HG02870 (cell line): ENCODE measurements around the gene NME5.
"Not testable (repeated sequence)": the region's sequence is repeated elsewhere in the genome, so short reads cannot be mapped to it uniquely, and the experiment has no call there.

Source experiments
- ATAC-seq: cut with Tn5 transposase; IDR thresholded peaks from one replicate; pipeline ENCODE4 v1.9.1; 2021; ENCODE audit warnings: mild to moderate bottlenecking, moderate library complexity; ENCODE audit not compliant: unreplicated experiment

Gene NME5, protein sequence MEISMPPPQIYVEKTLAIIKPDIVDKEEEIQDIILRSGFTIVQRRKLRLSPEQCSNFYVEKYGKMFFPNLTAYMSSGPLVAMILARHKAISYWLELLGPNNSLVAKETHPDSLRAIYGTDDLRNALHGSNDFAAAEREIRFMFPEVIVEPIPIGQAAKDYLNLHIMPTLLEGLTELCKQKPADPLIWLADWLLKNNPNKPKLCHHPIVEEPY

DNA sequence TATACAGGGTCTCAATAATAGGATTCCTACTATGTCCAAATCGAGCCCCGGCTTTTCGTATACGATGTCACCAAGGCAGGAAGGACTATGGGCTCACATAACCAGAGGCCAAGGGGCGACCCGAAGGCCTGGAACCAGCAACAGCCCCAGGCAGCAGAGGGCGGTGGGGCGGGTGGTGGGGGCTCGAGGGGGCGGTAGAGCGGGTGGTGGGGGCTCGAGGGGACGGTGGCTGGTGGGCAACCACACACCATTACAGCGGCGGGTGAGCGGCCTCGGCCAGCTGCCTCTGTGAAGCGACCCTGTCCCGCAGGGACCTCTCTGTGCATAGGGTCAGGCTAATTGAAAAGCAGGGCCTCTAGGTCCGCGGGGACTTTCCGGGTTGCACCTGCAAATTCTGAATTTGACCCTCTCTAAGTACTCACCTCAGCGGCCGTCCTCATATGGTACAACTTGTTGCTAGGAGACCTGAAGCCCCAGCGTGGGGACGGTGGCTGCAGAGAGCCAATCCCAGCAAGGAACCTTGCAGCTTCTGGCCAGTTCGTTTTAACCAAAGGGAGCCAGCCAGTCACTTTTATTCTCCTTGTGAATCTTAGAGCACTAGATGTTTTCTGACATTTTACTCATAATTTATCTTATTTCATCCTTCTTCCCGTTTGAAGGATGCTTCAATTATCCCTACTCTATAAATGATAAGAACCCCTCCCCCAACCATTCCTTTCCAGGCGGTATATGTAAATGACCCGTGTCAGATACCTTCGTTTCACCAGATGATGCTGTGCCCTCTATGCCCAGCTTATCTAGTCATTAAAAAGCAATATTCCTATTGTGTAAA is at the start of gene NME5:
Gene NME5 (minus strand): TSS at position 480 of the 832 bp plus-strand sequence. CDS start 648 bp downstream, outside the sequence.
- peak; percentile 57 for ATAC-seq

DNA sequence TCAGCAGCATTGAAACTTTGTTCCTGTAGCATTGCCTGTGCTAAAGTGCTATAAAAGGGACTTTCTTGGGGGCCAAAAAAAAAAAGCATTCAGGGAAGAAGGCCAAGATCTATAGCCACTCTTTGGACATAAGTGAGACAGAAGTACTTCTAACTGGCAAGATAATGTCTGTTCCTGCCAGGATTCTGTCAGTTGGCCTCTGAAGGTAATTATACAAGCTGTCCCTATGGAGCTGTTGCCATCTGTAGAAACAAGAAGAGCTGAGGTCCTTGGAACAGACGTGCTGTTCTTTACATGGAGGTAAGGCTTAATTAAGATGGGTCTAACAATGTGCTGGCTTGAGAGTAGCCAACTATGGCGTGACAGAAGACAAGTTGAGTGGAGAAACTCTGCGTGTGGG is 49.4 kb upstream of the NME5 start:
- ATAC-seq, result no peak

DNA sequence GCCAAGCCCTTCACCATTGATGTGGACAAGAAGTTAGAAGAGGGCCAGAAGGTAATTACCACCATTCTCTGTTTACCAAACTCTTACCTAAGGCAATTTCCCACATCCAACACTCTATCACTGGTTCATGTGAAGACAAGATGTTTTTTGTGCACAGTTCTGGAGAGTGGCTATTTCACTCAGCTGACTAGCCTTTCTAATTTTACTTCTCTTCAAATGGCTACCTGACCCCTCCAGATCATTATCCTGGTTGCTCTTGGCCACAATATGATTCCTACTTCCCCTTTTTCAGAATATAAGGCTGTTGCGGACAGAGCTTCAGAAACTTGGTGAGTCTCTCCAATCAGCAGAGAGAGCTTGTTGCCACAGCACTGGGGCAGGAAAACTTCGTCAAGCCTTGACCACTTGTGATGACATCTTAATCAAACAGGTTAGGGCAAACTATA is 46.8 kb upstream of the NME5 start:
- peak; percentile 78 for ATAC-seq

DNA sequence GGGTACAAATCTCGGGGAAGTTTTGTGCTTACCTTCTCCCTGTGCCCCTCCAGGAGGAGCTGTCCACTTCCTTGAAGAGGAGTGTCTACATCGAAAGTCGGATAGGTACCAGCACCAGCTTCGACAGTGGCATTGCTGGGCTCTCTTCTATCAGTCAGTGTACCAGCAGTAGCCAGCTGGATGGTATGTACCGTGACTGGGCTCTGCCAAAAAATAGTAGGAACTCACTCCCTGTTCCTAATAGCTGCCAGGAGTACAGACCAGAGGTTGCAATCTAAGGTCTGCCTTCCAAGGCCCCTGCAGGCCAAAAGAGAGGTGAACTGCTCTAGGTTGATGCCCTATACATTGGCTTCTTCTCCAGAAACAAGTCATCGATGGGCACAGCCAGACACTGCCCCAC is 43.6 kb upstream of the NME5 start:
- ATAC-seq, result no peak

DNA sequence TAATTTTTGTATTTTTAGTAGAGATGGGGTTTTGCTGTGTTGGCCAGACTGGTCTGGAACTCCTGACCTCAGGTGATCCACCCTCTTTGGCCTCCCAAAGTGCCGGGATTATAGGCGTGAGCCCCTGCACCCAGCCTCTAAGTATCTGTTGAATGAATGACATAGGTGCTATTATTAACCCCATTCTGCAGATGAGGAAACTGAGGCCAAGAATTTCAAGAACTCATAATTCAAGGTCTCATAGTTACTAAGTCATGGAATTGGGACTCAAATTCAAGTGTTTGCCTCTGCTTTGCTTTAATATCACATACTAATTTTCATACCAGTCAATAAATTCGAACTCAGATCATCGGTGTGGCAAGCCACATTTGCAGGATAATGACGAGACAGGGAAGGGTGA is 41.6 kb upstream of the NME5 start:
- no peak for ATAC-seq

DNA sequence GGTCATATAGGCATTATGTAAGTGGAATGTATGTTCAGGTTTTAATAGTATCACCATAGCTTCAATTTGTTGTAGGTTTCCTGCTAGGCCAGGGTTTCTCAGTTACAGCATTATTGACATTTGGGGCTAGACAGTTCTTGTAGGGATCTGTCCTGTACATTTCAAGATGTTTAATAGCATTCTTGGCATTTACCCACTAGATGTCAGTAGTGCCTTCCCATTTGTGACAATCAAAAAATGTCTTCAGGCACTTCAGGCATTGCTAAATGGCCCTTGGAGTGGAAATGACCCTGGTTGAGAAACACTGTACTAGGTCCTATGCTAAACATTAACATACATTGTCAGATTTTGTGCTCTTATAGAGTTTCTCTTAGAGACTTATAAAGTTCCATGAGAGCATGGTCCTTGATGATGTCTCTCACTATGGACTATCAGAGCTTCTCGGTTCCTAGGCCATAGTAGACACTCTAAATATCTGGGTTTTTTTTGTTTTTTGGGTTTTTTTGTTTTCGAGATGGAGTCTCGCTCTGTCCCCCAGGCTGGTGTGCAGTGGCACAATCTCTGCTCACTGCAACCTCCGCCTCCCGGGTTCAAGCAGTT is 41.1 kb upstream of the NME5 start:
- ATAC-seq, result no peak

DNA sequence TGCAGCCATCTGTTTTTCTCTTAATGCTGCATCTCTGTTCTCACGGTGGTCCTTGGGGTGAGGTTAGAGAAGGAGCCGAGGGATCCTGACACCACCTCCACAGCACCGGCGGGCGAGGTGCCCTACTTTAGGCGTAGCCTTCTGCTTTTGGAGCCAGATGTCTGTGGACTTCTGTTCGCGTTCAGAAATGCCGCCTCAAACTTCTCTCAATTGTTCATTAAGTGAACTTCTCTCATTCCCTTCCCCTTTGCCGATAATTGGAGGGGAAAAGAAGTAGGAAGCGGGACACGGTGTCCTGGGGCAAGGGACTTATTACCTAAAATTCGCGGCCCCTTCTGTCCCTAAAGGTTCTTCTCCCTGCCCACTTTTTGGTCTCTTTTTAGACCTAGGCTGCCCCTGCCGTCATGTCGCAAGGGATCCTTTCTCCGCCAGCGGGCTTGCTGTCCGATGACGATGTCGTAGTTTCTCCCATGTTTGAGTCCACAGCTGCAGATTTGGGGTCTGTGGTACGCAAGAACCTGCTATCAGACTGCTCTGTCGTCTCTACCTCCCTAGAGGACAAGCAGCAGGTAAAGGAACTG is 40.1 kb upstream of the NME5 start:
- ATAC-seq, result no peak

DNA sequence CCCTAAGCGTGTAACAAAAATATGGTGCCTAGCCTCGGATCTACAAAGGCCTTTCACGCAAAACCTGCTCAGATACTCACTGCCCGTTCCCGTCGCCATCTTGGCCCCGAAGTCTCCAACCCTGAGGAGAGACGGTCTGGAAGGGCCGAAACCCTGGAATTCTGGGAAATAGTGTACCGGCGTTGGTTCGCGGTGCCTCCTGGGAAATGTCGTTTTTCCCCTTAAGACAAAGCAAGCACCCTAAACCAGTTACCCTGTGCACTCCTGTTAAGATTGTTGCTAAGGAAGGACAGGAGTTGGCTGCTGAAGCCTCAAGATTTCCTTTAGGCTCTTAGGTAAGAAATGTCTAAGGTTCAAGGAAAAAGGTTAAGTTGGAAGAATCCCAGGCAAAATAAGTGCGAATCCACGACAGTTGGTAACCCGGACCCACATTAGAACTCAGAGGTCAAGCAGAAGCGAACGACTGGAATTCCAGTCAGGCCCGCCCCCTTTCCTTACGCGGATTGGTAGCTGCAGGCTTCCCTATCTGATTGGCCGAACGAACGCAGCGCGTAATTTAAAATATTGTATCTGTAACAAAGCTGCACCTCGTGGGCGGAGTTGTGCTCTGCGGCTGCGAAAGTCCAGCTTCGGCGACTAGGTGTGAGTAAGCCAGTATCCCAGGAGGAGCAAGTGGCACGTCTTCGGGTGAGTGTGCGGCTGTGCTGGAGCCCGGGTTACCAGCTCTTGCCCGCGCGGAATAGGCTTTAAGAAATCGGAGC is 39.5 kb upstream of the NME5 start, which contains the start of the genes BRD8 and KIF20A:
Gene BRD8 (minus strand): TSS at position 115 of the 761 bp plus-strand sequence. CDS start 16 bp downstream, at position 99.
Gene KIF20A (plus strand): TSS at position 597 of the 761 bp plus-strand sequence. CDS start 569 bp downstream, outside the sequence.
- peak; percentile 84 for ATAC-seq

DNA sequence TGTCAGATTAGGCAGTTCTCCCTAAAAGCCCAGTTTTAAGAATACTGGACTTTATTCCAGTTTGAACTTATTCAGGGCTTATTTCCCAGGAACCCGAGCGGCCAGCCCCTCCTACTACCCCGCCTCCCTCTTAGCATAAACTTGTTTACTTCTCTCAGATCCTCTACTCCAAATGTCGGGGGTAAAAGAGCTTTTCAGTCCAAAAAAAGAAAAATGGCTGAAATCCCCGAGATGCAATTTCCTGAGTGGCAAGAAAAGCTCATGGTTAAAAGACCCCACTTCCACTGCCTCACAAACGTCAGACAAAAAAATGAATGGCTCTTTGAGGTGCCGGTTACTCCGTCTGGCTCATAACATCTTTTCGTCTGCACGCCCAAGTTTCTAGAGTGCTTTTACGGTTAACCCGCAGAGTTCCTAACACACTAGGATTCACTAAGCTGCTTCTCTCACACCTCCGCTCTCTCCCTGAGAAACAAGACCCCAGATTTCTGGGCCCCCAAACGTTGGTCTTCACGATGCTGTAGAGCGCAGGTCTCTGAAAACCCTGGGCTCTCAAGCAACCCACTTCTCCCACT is 38.8 kb upstream of the NME5 start:
- ATAC-seq, result no peak

DNA sequence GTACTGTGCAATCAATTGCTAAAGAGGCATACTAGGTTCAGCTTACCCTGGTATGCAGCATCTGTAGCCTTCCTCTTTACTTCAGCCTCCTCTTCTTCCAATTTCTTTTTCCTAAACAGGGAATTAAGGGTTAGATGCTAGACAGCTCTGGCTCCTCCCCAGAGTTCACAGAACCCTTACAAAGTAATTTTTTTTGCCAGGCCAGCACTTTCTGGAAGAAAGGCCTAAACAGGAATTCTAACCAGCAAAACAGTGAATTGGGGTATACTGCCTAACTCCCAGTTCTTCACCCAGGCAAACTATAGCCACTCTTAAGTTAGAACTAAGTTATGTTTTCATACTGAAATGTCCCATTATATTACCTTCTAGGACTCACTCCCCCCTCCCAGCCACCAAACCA is 31.1 kb upstream of the NME5 start:
- ATAC-seq, result no peak

DNA sequence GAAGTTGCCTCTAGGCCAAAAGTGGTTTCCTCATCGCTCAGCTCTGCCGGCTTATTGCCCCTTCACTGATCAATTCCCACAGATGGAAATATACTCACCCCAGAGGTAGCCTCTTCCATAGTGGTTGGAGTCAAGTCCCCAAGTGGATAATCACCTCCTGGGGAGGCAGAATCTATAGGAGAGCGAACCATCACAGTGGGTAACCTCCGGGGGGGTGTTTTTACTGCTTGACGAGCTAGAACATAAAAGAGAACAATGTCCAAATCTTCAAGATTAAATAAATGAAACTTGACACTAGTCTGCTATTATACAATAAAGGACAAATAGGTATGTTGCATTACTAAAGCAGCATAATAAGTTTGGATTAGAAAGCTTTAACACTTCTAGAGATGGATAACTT is 29.9 kb upstream of the NME5 start:
- ATAC-seq, result no peak

DNA sequence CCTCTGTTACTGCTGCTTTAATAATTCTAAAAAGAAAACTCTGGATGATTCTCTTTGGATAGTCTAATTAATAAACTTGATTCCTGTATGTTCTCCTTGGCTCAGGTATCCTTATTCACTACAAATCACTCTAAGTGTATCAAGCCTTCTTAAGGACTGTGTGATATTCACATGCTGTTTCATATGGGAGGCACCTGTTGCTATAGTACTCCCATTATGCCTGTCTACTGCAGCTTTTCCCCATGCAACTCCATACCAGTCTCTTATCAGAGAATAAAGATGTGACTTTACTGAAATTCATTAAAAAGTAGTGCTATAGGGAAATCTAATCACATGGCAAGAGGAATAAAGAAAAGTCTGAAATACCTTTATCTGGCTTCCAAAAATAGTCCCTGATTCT is 24.5 kb upstream of the NME5 start:
- ATAC-seq, result no peak

DNA sequence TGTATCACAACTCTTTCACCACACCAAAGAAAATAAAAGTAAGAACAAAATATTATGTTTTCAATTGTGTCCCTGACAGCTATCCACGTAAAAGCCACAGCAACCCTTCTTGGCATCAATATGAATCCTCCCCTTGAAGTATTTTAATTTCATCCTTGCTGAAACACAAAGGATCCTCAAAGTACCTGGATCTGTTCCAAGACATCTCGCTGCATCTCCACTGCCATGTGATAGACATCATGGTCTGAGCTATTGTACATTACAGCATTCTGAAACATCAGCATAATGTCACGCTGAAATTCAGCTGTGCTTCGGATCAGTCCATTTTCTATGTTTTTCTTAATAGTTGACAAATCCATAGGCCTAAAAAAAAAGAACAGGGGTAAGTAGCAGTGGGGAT is 21.5 kb upstream of the NME5 start:
- no peak for ATAC-seq

DNA sequence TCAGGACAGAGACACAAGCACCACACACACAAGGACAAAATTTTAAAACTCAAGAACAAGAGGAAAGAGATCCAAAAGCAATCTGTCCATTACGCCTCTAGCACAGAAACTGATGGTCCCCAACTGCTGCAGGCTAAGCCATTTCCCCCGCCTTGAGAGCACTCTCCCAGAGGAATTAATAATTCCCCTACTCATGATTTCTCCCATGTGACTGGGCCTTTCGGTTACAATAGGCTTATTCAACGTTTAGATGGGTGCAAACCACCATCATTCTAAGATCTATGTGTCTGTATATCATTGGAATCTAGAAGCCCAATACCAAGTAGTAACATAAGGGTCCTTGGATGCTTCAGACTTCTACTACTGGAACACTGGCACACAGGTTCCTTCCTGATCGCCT is 20.4 kb upstream of the NME5 start:
- no peak for ATAC-seq

DNA sequence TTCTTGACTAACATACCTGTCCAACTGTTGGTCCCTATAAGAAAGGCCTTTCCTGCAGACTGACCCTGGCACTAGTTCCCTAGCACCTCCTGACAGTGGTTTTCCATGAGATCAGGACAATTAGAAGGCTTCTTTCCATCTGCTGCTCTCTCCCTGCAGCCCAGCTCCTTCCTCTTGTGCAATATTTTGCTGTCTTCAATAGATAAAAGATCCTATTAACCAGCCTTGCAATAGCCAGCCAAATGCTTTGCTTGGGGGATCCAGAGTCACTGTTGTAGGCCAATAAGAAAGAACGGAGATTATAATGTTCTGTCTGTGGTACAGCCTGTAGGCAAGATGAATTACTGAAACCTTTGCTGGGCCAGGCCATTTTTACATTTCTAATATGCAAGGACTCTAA is 18.4 kb upstream of the NME5 start:
- ATAC-seq, result no peak

DNA sequence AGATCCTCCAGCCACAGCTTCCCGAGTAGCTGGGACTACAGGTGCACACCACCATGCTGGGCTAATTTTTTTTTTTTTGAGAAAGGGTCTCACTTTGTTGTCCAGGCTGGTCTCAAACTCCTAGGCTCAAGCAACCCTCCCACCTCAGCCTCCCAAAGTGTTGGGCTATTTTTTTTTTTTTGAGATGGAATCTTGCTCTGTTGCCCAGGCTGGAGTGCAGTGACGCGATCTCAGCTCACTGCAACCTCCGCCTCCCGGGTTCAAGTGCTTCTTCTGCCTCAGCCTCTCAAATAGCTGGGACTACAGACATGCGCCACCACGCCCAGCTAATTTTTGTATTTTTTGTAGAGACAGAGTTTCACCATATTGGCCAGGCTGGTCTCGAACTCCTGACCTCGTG is 16.7 kb upstream of the NME5 start:
- not testable (repeated sequence) for ATAC-seq

DNA sequence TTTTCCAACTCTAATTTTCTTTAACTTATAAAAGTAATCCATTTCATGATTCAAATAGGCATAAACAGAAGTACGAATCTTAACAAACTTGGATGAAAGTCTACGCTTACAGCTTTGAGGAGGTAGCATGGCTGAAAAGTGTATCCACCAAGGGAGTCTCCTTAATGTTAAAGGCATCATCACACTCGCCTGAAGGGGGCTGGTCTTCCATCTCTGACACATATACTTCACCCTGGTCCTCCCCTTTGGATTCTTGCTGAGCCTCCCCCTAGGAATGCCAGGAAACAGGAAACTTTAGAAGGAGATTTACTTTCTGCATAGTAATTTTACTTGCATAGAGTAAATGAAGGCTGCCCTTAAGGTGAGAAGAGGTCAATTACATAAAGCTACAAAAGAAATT is 10.3 kb upstream of the NME5 start:
- ATAC-seq, result no peak

DNA sequence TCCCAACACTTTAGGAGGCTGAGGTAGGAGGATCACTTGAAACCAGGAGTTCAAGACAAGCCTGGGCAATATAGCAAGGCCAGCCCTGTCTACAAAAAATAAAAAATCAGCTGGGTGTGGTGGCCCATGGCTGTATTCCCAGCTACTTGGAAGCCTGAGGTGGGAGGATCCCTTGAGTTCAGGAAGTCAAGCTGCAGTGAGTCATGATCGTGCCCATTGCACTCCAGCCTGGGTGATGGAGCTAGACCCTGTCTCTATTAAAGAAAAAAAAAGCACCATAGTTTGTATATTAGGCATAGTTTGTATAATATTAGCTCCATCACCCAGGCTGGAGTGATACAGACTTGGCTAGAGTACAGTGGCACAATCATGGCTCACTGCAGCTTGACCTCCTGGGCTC is 9.6 kb upstream of the NME5 start:
- ATAC-seq, result no peak

DNA sequence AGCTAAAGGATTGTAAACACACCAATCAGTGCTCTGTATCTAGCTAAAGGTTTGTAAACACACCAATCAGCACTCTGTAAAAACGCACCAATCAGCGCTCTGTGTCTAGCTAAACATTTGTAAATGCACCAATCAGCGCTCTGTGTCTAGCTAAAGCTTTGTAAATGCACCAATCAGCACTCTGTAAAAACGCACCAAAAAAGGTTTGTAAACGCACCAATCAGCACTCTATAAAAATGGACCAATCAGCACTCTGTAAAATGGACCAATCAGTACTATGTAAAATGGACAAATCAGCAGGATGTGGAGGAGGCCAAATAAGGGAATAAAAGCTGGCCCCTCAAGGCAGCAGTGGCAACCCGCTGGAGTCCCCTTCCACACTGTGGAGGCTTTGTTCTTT is 4.3 kb upstream of the NME5 start:
- ATAC-seq, result not testable (repeated sequence)

DNA sequence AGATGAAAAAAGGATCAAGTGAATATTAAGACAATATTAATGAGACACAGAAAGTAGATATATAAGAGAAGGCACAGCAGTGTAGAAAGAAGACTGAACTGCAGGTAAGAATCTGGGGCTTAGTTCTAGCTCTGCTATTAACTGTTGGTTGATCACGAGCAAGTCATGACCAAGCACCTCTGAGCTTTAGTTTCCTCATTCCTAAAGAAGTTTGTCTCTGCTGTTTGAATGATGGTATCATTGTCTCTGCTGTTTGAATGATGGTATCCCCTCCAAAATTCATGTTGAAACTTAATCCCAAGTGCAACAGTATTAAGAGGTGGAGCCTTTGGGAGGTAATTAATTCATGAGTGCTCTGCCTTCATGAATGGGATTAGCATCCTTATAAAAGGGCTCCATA is 2.5 kb upstream of the NME5 start:
- no peak for ATAC-seq
